ENCODE measurements around the gene IDH3A. TPM values are rescaled to one million over a fixed set of nuclear protein-coding genes. Genes with fewer than 3 reads are reported as not detected.

Gene IDH3A
- total RNA-seq, 1 donor from 2014 or later: 101 TPM

GRCh38 chr15:78201281-78202190, 52.4 kb downstream of the IDH3A start:
- DNase-seq (ENCODE audit: low spot score): no peak

- DNase-seq (ENCODE audit: low spot score): no peak
These were observed 54.4 kb downstream of the IDH3A start for GRCh38 chr15:78203346-78204225.

GRCh38 chr15:78204351-78205309, 55.5 kb downstream of the IDH3A start:
- no peak for DNase-seq (ENCODE audit: low spot score)

- no peak for DNase-seq (ENCODE audit: low spot score)
These were observed 56.2 kb downstream of the IDH3A start for GRCh38 chr15:78205337-78205736.

GRCh38 chr15:78205856-78206255, 56.7 kb downstream of the IDH3A start:
- no peak for DNase-seq (ENCODE audit: low spot score)

GRCh38 chr15:78206326-78207109, 57.4 kb downstream of the IDH3A start:
- DNase-seq (ENCODE audit: low spot score): no peak

- no peak for DNase-seq (ENCODE audit: low spot score)
These were observed 57.9 kb downstream of the IDH3A start for GRCh38 chr15:78207110-78207458.

- no peak for DNase-seq (ENCODE audit: low spot score)
These were observed 58.6 kb downstream of the IDH3A start for GRCh38 chr15:78207641-78208340.

GRCh38 chr15:78208341-78208844, 59.2 kb downstream of the IDH3A start:
- DNase-seq (ENCODE audit: low spot score): no peak

GRCh38 chr15:78208887-78209645, 59.9 kb downstream of the IDH3A start:
- peak; percentile 57 for DNase-seq (ENCODE audit: low spot score)

- DNase-seq (ENCODE audit: low spot score): no peak
These were observed 60.6 kb downstream of the IDH3A start for GRCh38 chr15:78209646-78210348.

- no peak for DNase-seq (ENCODE audit: low spot score)
These were observed 61.2 kb downstream of the IDH3A start for GRCh38 chr15:78210349-78210717.

GRCh38 chr15:78211189-78211921, 62.2 kb downstream of the IDH3A start:
- no peak for DNase-seq (ENCODE audit: low spot score)

GRCh38 chr15:78212008-78212407, 62.8 kb downstream of the IDH3A start:
- no peak for DNase-seq (ENCODE audit: low spot score)

- DNase-seq (ENCODE audit: low spot score): peak; percentile 89
These were observed 63.6 kb downstream of the IDH3A start for GRCh38 chr15:78212546-78213424.

GRCh38 chr15:78213425-78213750, 64.2 kb downstream of the IDH3A start:
- DNase-seq (ENCODE audit: low spot score): no peak

GRCh38 chr15:78213956-78214355, 64.8 kb downstream of the IDH3A start:
- DNase-seq (ENCODE audit: low spot score): no peak

All from umbilical cord (tissue), 2 donors.